RPMI8226 (cell line): ENCODE data around the gene RSAD2.
A peak's percentile ranks its signal among the peaks of the same experiment; 100 is the strongest.

Experiments used
- DNase-seq: peaks from one replicate; pipeline ENCODE4 v3.0.0-alpha.2; 2015

The RSAD2 gene

DNA sequence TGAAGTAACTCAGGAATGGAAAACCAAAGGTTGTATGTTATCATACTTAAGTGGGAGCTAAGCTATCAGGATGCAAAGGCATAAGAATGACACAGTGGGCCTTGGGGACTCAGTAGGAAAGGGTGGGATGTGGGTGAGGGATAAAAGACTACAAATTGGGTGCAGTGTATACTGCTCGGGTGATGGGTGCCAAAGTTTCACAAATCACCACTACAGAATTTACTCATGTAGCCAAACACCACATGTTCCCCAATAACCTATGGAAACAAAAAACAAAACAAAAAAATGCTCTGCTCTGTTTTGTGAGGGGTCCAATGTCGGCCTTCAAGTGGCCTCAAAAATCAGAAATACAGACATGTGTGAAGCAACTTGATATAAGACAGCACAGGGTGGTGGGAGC lies 30.7 kb downstream of the RSAD2 start:
- DNase-seq = no peak

DNA sequence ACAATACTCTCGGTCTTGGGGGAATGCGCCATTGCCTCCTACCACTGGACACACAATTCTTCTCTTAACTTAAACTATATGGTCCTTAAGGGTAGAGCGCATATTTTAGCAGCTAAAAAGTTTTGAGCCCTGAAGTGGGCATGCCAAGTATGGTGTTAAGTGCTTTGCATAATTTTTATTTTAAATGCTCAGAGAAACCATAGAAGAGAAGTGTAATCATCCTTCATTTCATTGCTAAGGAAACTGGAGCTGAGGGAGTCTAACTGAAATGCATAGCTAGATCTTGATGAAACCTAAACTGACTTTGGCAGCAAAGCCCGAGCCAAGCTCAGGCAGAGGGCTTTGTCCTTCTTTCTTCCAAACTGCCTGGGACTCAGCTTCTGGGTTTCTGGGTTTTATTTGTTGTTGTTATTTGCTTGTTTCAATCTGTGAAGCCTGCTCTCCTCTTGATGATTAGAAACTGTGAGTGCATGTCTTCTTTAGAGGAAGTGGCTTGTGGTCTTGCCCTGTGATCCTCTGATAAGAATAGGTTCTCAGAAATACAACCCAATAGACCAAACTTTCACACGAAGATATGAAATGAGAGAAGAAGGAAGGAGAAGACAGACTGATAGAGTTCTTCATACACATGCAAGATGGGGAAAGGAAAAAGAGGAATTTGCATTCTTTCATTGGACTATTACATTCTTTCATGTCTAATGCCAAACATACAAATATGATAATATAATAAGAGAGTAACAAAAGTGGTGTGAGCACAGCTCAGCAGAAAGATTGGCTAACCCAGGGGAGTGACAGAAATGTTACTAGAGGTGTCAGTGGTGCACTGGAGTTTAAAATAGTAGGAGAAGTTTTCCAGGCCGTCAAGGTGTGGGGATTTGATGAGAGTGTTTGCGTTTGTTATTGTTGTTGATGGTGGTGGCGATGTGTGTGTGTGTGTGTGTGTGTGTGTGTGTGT lies 32.1 kb downstream of the RSAD2 start:
- no peak for DNase-seq

DNA sequence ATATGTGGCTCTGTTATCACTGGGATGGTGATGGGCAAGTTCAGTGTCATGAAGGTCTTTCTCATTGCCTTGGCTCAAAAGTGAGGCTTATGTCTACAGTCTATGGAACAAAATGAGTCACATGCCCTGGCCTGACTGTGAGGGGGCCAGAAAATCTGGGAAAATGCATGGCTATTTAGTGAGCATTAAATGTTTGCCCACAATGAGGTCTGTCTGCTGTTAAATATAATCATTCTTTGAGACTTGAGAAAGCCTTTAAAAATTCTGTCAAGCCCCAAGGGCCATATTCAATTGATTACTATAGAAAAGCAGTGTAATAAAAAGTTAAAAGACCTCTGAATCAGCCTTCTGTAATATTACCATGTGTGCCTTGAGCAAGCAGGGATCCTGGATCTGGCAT lies 34.1 kb downstream of the RSAD2 start:
- no peak for DNase-seq

DNA sequence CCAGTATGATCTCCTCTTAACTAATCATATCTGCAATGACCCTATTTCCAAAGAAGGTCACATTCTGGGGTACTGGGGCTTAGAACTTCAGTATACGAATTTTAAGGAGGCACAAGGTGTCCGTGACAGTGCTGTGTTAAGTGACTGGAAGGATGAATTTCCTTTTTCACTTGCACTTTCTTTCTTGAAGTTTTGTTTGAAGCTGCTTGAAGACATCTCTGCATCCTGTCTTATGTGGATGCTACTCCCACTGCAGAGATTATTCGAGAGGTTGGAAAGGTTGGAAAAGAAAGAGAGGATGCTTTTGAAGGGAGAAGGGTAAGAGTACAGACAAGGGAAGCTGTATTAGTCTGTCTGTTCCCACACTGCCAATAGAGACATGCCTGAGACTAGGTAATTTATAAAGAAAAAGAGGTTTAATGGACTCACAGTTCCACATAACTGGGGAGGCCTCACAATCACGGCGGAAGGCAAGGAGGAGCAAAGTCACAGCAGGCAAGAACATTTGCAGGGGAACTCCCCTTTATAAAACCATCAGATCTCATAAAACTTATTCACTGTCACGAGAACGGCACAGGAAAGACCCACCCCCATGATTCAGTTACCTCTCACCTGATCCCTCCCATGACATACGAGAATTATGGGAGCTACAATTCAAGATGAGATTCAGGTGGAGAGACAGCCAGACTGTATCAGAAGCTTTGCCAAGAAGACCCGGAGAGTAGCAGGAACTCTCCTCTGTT lies 36.0 kb downstream of the RSAD2 start:
- DNase-seq = no peak

- DNase-seq = no peak
Measured at GRCh38 chr2:6914828-6915227, 37.3 kb downstream of the RSAD2 start.

DNA sequence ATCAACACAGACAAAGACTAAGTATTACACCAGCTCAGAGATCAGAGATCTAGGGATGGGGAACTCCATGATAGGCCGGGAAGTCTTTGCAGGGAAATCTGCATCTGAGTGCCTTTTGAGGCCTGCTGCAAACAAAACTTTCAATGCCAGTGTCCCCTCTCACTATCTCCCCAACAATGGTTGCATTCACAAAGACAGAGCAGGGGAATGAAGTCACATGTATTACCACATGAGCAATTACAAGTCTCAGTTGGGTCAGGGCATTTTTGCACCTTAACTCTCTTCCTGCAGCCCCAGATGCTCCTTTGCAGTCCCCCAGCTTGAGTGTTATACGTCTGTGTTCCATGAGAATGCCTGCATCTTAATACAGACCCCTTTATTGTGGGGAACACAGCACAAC lies 37.8 kb downstream of the RSAD2 start:
- no peak for DNase-seq

DNA sequence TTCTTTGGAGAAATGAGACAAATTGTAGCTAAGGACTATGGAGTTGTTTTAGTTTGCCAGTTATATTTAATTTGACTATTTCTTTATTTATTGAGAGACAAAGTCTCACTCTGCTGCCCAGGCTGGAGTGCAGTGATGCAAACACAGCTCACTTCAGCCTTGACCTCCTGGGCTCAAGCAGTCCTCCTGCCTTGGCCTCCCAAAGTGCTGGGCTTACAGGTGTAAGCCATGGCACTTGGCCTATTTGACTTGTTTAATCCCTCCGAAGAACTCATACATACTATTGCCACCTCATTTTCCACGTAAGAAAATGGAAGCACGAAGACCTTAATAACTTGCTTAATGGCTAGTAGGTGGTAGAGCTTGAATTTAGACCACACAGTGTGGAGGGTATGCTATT lies 38.6 kb downstream of the RSAD2 start:
- DNase-seq = no peak

DNA sequence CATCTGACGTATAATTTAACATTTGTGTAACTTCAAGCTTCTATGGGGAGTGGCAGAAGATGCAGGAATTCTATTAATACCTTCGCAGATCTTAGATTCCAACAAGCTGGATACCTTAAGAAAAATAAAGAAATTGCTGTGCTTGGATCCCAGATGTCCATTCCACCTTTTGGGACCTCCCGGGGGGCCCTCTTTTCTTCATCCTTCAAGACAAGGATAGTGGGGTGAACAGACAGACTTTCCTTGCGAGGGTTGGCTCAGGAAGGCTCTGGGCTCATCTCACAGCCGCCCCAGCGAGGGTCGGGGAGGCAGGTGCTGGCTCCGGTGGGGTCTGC lies 39.1 kb downstream of the RSAD2 start:
- no peak for DNase-seq

- DNase-seq = peak; percentile 42
Measured at GRCh38 chr2:6917071-6917760, 39.6 kb downstream of the RSAD2 start, which contains the start of gene RNF144A. RNF144A (plus strand) TSS chr2:6917412; CDS start chr2:6996927, 79,515 bp downstream.

- no peak for DNase-seq
Measured at GRCh38 chr2:6917761-6918421, 40.3 kb downstream of the RSAD2 start.

- no peak for DNase-seq
Measured at GRCh38 chr2:6919901-6920742, 42.5 kb downstream of the RSAD2 start.

- DNase-seq = no peak
Measured at GRCh38 chr2:6920743-6921064, 43.1 kb downstream of the RSAD2 start.

GRCh38 chr2:6921321-6921922 lies 43.8 kb downstream of the RSAD2 start:
- DNase-seq = no peak

DNA sequence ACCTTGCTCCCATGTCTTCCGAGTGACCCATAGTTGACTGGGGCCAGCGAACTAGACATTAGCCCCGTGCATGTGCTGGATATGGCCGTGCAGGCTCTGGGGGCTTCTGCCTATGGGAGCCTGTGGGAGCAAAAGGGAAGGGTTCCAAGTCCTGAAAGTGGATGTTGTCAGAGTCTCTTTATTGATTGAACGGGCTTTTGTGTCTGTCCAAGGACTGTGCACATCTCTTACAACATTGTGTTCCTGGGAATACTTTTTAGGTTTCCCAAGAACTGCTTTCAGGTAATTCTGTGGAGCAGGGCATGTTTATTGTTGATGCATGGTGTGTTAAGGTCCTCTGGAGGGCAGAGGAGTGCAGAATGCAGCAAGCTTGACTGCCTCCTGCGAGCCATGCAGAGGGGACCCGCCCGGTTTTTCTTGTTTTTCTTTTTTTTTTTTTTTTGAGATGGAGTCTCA lies 44.7 kb downstream of the RSAD2 start:
- no peak for DNase-seq

DNA sequence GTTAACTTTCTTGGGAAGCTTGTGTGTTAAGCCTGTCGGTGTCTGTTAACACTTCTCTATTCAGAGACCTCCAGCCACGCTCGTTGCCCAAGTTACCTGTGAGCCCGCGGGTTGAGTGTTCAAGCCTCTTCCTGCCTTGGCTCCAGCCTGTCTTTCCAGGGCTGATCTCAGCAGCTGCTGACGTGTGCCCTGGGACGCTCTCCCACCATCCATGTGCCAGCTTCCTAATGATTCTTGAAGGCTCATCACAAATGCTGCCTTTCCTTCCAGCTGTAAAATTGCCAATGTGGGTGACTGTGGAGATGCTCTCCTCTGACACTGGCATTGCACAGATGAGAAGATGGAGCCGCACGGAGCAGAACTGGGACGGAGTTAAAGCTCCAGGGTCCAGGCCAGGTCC lies 45.7 kb downstream of the RSAD2 start:
- no peak for DNase-seq

DNA sequence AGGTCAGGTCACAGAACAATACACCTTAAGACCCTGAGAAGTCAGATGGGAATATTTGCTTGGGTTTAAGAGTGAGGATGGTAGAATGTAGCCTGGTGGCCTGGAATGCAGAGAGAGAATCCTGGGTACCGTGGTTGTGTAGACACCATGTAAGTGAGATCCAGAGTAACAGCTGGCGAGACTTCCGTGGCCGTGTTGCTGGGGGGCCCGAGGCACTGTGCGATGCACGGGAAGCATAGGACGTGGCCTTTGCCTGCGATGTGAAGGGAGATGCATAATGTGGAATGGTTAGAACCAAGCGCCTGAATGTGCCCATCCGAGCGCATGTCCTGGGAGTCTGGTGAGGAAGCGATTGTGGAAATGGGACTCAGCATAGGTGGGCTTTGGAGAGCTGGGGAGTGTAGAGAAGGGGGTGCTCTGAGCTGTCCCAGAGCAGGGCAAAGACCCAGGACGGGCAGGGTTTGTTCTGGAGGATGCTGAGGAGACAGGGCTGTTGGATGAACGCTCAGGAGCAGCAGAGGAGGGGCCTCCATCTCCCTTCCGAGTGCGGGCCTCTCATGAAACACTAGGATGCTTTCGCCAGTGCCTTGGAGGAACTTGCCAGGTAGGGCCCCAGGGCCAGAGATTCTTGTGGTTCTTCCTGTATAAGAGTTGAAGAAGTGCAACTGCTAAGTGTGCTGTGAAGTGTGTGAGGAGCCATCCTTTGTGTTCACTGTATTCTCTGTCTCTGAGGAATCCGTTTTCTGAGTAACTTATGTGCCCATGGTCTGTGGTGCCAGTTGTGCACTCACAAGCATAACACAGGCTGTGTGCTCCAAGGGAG lies 46.7 kb downstream of the RSAD2 start:
- no peak for DNase-seq

- no peak for DNase-seq
Measured at GRCh38 chr2:6924924-6925409, 47.4 kb downstream of the RSAD2 start.

- peak; percentile 81 for DNase-seq
Measured at GRCh38 chr2:6926071-6926732, 48.6 kb downstream of the RSAD2 start.

- DNase-seq = no peak
Measured at GRCh38 chr2:6927186-6927585, 49.6 kb downstream of the RSAD2 start.

- DNase-seq = no peak
Measured at GRCh38 chr2:6927753-6928152, 50.2 kb downstream of the RSAD2 start.
